Mesendoderm (in vitro differentiated cells): ENCODE results near the gene TGFBR3L.

Experiments used
- DNase-seq: peaks from one replicate; pipeline ENCODE4 v3.0.0; 2013
- H2AK5ac ChIP-seq: 2 replicates; pipeline ENCODE4 v1.6.1; 2013; ENCODE audit warnings: low read length, inconsistent platforms
- H2BK120ac ChIP-seq: 2 replicates; pipeline ENCODE4 v1.6.1; 2013; ENCODE audit warnings: low read depth, mild to moderate bottlenecking, low read length, moderate library complexity, mixed read lengths
- H2BK15ac ChIP-seq: replicated peaks from 2 replicates; pipeline ENCODE4 v1.6.1; 2013; ENCODE audit warnings: low read depth, mild to moderate bottlenecking, moderate library complexity
- H2BK5ac ChIP-seq: 2 replicates; pipeline ENCODE4 v1.6.1; 2013; ENCODE audit warnings: low read length, inconsistent platforms
- H3K18ac ChIP-seq: 2 replicates; pipeline ENCODE4 v1.6.1; 2013; ENCODE audit warnings: mild to moderate bottlenecking, low read length, mixed read lengths
- H3K23ac ChIP-seq: one replicate; pipeline ENCODE4 v1.6.1; 2013; ENCODE audit warnings: low read length
- H3K27ac ChIP-seq: 2 replicates; pipeline ENCODE4 v1.5.1; 2013; ENCODE audit warnings: low read depth, mild to moderate bottlenecking, inconsistent platforms, low read length, moderate library complexity
- H3K27me3 ChIP-seq: 2 replicates; pipeline ENCODE4 v1.6.1; 2013; ENCODE audit warnings: low read length, control low read depth, mild to moderate bottlenecking, inconsistent platforms; ENCODE audit not compliant: insufficient read depth, poor library complexity
- H3K36me3 ChIP-seq: 2 replicates; pipeline ENCODE4 v1.6.1; 2013; ENCODE audit warnings: low read length, inconsistent platforms; ENCODE audit not compliant: control insufficient read depth, insufficient read depth
- H3K4ac ChIP-seq: one replicate; pipeline ENCODE4 v1.6.1; 2013; ENCODE audit warnings: low read depth, mild to moderate bottlenecking, low read length, moderate library complexity
- H3K4me1 ChIP-seq: 2 replicates; pipeline ENCODE4 v1.6.1; 2013; ENCODE audit warnings: low read depth, low read length, inconsistent platforms; ENCODE audit not compliant: control insufficient read depth
- H3K4me2 ChIP-seq: 2 replicates; pipeline ENCODE4 v1.6.1; 2013; ENCODE audit warnings: low read length
- H3K4me3 ChIP-seq: 2 replicates; pipeline ENCODE4 v1.5.1; 2013; ENCODE audit warnings: mild to moderate bottlenecking, low read length
- H3K56ac ChIP-seq: one replicate; pipeline ENCODE4 v1.6.1; 2013; ENCODE audit warnings: low read length
- H3K79me1 ChIP-seq: 2 replicates; pipeline ENCODE4 v1.6.1; 2013; ENCODE audit warnings: low read length, inconsistent platforms
- H3K79me2 ChIP-seq: 2 replicates; pipeline ENCODE4 v1.6.1; 2013; ENCODE audit warnings: mild to moderate bottlenecking, low read length; ENCODE audit not compliant: control insufficient read depth, insufficient read depth
- H3K9ac ChIP-seq: 2 replicates; pipeline ENCODE4 v1.6.1; 2013; ENCODE audit warnings: low read length, inconsistent platforms
- H4K5ac ChIP-seq: one replicate; pipeline ENCODE4 v1.6.1; 2013; ENCODE audit warnings: low read length
- H4K8ac ChIP-seq: one replicate; pipeline ENCODE4 v1.6.1; 2013; ENCODE audit warnings: low read depth, mild to moderate bottlenecking, control low read depth, low read length, moderate library complexity
- WGBS: extraction: QIAGEN DNeasy Blood & Tissue Kit; methylation state at CpG from one replicate; pipeline ENCODE4 v1.1.7; 2013; ENCODE audit warnings: low lambda C conversion rate, missing lambda C conversion rate; ENCODE audit not compliant: insufficient coverage; ENCODE audit errors: extremely low coverage; 5-methylcytosine and 5-hydroxymethylcytosine counted together

TGFBR3L gene

DNA sequence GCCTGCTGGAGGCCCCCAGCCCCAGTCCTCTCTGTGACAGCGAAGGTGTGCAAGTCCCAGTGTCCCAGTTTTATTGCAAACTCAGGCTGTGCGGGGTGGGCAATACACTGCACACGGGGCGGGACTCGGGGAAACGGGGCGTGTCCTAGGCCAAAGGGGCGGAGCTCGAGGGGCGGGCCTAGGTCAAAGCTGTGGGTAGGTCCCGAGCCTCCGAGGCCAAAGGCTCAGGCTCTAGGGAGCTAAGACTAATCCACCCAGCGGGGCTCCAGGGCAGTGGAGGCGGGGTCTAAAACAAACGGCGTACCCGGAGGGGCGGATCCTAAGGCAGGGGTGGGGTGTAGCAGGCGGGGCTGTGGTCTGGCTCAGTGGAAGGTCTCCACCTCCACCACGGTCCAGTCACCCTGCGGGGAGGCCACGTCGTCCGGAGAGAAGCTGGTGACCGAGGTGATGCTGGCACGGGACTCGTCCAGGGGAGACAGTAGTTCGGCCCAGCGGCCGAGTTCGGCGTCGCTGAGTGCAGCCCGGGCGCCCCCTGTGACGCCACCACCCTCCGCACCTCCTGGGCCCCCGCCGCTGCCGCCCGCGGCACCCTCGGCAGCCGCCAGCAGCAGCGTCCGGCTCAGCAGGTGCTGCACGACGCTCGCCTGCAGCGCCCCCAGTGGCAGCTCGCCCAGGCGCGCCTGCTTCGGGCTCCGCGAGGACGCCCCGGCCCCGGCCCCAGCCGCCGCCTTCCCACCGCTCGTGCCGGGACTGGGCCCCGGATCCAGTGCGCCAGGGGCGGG lies 45.8 kb upstream of the TGFBR3L start:
- WGBS: no CpG with 5 or more reads among the region's 67 CpGs
- no peak overlapping the region for H4K8ac ChIP-seq
- H3K36me3 ChIP-seq: no peaks in the 10 kb centered on the region
- peak; percentile 91 for DNase-seq
- no peak overlapping the region for H3K4ac ChIP-seq
- no peak overlapping the region for H4K5ac ChIP-seq
- H2BK120ac ChIP-seq: no peak overlapping the region
- H3K56ac ChIP-seq: no peak overlapping the region
- H3K79me1 ChIP-seq: no peaks in the 10 kb centered on the region
- no peaks in the 10 kb centered on the region for H3K4me1 ChIP-seq
- no peak overlapping the region for H2AK5ac ChIP-seq
- H3K9ac ChIP-seq: no peak overlapping the region
- H3K27ac ChIP-seq: no peak overlapping the region
- no peak overlapping the region for H3K4me3 ChIP-seq
- peak overlapping the region; percentile 50 for H3K4me2 ChIP-seq
- H3K18ac ChIP-seq: no peak overlapping the region
- no peaks in the 10 kb centered on the region for H3K79me2 ChIP-seq
- H2BK15ac ChIP-seq: no peak overlapping the region
- H3K23ac ChIP-seq: no peak overlapping the region
- H3K27me3 ChIP-seq: peaks cover 14% of the 10 kb centered on the region
- no peak overlapping the region for H2BK5ac ChIP-seq

DNA sequence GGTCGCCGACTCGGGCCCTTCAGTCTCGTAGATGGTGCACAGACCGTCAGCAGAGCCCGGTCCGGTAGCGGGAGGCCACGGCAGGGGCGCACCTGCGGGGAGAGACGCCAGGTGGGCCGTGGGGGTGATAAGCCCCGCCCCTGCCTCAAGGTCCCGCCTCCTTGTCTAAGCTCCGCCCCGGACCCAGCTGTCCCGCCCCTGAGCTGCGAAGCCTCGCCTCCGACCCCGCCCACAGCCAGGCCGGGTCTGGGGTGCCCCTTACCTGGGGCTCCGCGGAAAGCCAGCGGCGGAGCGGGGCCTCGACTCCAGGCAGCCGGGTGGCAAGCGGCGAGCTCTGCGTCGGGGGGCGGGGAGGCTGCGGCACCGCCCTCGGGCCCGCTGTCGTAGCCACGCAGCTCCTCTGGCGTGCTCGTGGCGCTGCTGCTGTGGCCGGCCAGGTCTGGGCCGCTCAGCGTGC lies 45.1 kb upstream of the TGFBR3L start:
- H4K5ac ChIP-seq: no peak overlapping the region
- no CpG with 5 or more reads among the region's 47 CpGs for WGBS
- H3K36me3 ChIP-seq: no peaks in the 10 kb centered on the region
- H3K4ac ChIP-seq: no peak overlapping the region
- H2BK15ac ChIP-seq: no peak overlapping the region
- H3K4me2 ChIP-seq: peak overlapping the region; percentile 52
- H2AK5ac ChIP-seq: no peak overlapping the region
- H3K56ac ChIP-seq: peak overlapping the region; percentile 49
- no peak overlapping the region for H3K18ac ChIP-seq
- H3K4me3 ChIP-seq: no peak overlapping the region
- peak; percentile 70 for DNase-seq
- H3K27me3 ChIP-seq: peaks cover 11% of the 10 kb centered on the region
- H3K4me1 ChIP-seq: no peaks in the 10 kb centered on the region
- no peak overlapping the region for H3K9ac ChIP-seq
- H3K79me2 ChIP-seq: no peaks in the 10 kb centered on the region
- no peak overlapping the region for H3K23ac ChIP-seq
- H2BK5ac ChIP-seq: no peak overlapping the region
- no peak overlapping the region for H3K27ac ChIP-seq
- H2BK120ac ChIP-seq: no peak overlapping the region
- H4K8ac ChIP-seq: no peak overlapping the region
- no peaks in the 10 kb centered on the region for H3K79me1 ChIP-seq

DNA sequence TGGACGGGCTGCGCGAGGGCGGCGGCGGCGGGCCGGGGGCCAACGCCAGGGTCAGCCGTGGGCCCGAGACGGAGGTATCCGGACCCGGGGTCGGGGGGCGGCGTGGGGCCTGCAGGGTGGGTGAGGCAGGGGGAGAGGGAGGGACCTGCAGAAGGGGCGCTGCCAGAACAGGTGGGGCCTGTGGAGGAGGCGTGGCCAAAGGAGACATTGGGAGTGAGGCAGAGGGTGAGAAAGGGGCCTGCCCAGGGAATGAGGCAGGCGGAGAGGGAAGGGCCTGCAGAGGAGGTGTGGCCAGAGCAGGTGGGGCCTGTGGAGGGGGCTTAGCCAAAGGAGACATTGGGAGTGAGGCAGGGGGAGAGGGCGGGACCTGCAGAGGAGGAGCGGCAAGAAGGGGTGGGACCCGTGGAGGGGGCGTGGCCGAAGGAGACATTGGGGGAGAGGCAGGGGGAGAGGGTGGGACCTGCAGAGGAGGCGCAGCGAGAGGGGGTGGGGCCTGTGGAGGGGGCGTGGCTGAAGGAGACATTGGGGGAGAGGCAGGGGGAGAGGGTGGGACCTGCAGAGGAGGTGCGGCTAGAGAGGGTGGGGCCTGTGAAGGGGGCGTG lies 44.6 kb upstream of the TGFBR3L start:
- Histone ChIP-seq H3K4ac (no peak overlapping the region), H3K56ac (no peak overlapping the region), H3K4me2 (peak overlapping the region; percentile 52), H3K23ac (no peak overlapping the region), H3K4me1 (no peaks in the 10 kb centered on the region), H2AK5ac (no peak overlapping the region), H2BK15ac (no peak overlapping the region), H3K36me3 (no peaks in the 10 kb centered on the region), H3K27me3 (peaks cover 9% of the 10 kb centered on the region), H3K27ac (no peak overlapping the region), H4K5ac (no peak overlapping the region), H3K18ac (no peak overlapping the region), H2BK5ac (no peak overlapping the region), H3K9ac (no peak overlapping the region), H2BK120ac (no peak overlapping the region), H4K8ac (no peak overlapping the region), H3K4me3 (no peak overlapping the region), H3K79me1 (no peaks in the 10 kb centered on the region), H3K79me2 (no peaks in the 10 kb centered on the region)
- DNase-seq: peak; percentile 82
- no CpG with 5 or more reads among the region's 30 CpGs for WGBS

DNA sequence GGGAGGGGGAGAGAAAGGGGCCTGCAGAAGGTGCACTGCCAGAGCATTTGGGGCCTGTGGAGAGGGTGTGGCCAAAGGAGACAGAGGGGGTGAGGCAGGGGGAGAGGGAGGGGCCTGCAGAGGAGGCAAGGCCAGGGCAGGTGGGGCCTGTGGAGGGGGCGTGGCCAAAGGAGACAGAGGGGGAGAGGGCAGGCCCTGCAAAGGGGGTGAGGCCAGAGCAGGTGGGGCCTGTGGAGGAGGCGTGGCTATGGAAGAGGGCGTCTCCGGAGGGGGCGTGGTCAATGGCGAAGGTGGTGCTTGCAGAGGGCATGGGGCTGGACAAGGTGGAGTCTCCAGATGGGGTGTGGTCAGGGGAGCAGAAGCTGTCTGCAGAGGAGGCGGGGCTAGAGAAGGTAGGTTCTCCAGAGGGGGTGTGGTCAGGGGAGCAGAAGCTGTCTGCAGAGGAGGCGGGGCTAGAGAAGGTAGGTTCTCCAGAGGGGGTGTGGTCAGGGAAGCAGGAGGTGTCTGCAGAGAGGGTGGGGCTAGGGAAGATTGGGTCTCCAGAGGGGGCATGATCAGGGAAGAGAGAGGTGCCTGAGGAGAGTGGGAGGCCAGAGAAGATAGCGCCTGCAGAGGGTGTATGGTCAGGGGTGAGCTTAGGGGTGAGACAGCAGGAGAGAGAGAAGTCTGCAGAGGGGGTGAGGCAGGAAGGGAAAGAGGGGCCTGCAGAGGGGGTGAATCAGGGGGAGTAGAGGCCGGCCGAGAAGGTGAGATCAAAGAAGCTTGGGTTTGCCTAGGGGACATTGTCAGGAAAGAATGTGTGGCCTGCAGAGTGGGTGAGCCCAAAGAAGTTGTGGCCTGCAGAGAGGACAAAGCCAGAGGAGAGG lies 43.8 kb upstream of the TGFBR3L start:
- H4K8ac ChIP-seq: no peak overlapping the region
- no peak overlapping the region for H2BK5ac ChIP-seq
- H3K4ac ChIP-seq: no peak overlapping the region
- H3K27me3 ChIP-seq: peaks cover 9% of the 10 kb centered on the region
- no peaks in the 10 kb centered on the region for H3K79me2 ChIP-seq
- H2AK5ac ChIP-seq: no peak overlapping the region
- no peak overlapping the region for H2BK15ac ChIP-seq
- no peak overlapping the region for H3K4me2 ChIP-seq
- H2BK120ac ChIP-seq: no peak overlapping the region
- no peaks in the 10 kb centered on the region for H3K79me1 ChIP-seq
- no peak overlapping the region for H3K56ac ChIP-seq
- no peaks in the 10 kb centered on the region for H3K4me1 ChIP-seq
- H3K23ac ChIP-seq: no peak overlapping the region
- no peak overlapping the region for H3K4me3 ChIP-seq
- H3K9ac ChIP-seq: no peak overlapping the region
- H3K27ac ChIP-seq: no peak overlapping the region
- no CpG with 5 or more reads among the region's 11 CpGs for WGBS
- DNase-seq: peak; percentile 81
- H3K36me3 ChIP-seq: no peaks in the 10 kb centered on the region
- no peak overlapping the region for H4K5ac ChIP-seq
- H3K18ac ChIP-seq: no peak overlapping the region

DNA sequence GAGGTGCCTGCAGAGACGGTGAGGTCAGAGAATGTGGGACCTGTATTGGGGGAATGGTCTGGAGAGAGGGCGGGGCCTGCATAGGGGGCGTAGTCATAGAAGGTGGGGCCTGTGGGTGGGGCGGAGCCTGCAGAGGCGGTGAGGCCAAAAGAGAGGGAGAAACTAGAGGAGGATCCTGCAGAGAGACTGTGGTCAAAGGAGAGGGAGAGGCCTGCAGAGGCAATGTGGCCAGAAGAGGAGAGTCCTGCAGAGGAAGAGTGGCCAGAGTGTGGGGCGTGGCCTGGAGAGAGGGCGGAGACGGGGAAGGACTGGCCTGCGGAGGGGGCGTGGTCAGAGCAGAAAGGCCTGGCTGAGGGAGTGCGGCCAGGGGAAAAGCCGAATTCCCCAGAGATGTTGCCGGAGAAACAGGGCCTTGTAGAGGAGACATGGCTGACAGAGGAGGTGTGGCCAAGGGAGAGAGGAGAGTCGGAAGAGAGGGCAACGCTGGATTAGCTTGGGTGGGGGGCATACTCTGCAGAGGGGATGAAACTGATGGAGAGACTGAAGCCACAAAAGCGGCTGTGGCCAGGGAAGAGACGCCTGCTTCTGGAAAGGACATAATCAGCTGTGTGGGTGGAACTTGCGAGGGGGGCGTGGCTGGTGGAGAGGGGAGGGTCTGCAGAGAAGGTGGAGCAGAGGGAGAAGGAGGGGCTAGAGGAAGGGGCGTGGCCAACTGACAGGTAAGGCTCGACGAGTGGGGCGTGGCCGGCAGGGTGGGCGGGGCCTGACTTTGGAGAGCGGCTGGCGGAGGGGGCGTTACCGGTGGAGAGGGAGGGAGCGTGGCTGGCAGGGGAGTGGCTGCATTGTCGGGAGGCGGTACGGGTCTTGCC lies 43.0 kb upstream of the TGFBR3L start:
- Histone ChIP-seq H3K18ac (no peak overlapping the region), H4K5ac (no peak overlapping the region), H2BK5ac (no peak overlapping the region), H3K4me3 (no peak overlapping the region), H2BK15ac (no peak overlapping the region), H3K9ac (no peak overlapping the region), H3K4me2 (peak overlapping the region; percentile 33), H3K79me1 (no peaks in the 10 kb centered on the region), H3K79me2 (no peaks in the 10 kb centered on the region), H2BK120ac (no peak overlapping the region), H4K8ac (no peak overlapping the region), H3K4me1 (no peaks in the 10 kb centered on the region), H3K36me3 (no peaks in the 10 kb centered on the region), H3K27ac (no peak overlapping the region), H2AK5ac (no peak overlapping the region), H3K4ac (no peak overlapping the region), H3K56ac (peak overlapping the region; percentile 62), H3K23ac (no peak overlapping the region), H3K27me3 (peaks cover 9% of the 10 kb centered on the region)
- DNase-seq: peak; percentile 97
- WGBS: no CpG with 5 or more reads among the region's 33 CpGs
